ENCODE data around the gene MCRS1.
A peak's percentile ranks its signal among the peaks of the same experiment; 100 is the strongest.

The MCRS1 gene

GRCh38 chr12:49582201-49582600 lies 14.3 kb upstream of the MCRS1 start:
- DNase-seq (ENCODE audit: low read depth) = no peak

GRCh38 chr12:49580572-49581535 lies 12.9 kb upstream of the MCRS1 start:
- H3K4me3 ChIP-seq (ENCODE audit: low read depth, low read length) = no peak overlapping the region
- peak; percentile 94 for TF ChIP-seq CTCF (IDR thresholded peaks at IDR 0.05; ENCODE audit: low read depth, low read length, missing control alignments)

More at GRCh38 chr12:49582201-49582600, 14.3 kb upstream of the MCRS1 start:
- no peak for TF ChIP-seq CTCF (IDR thresholded peaks at IDR 0.05; ENCODE audit: low read depth, low read length, missing control alignments)
- no peak overlapping the region for H3K4me3 ChIP-seq (ENCODE audit: low read depth, low read length)

DNA sequence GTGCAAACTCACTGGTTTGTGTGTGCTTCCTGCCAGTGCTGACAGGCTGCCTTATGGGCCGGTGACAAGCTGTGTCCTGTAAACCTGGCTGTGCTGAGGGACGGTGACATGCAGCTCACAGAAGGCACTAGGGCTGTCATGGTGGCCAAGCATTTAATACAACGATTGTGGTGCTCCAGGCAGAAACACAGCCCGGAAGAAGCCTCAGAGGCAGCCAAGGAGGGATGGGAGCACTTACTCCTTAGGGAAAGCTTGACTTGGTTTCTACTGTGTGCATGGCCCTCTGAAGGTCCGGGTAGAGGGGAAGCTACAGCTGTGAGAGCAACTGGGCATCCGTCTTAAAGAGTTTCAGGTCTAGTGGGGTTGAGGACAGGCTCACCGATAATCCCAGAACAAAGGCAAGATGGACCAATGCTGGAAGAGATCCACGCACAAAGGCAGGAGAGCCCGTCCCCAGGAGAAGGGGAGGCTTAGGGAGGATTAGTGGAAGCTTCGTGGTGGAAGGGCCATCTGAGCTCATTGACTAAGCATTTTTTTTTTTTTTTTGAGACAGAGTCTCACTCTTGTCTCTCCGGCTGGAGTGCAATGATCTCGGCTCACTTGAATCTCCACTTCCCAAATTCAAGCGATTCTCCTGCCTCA lies 10.7 kb upstream of the MCRS1 start:
- no peak for TF ChIP-seq CTCF (IDR thresholded peaks at IDR 0.05; ENCODE audit: low read depth, low read length, missing control alignments)
- H3K4me3 ChIP-seq (ENCODE audit: low read depth, low read length) = no peak overlapping the region

More at GRCh38 chr12:49580572-49581535, 12.9 kb upstream of the MCRS1 start:
- DNase-seq (ENCODE audit: low read depth) = peak; percentile 30

DNA sequence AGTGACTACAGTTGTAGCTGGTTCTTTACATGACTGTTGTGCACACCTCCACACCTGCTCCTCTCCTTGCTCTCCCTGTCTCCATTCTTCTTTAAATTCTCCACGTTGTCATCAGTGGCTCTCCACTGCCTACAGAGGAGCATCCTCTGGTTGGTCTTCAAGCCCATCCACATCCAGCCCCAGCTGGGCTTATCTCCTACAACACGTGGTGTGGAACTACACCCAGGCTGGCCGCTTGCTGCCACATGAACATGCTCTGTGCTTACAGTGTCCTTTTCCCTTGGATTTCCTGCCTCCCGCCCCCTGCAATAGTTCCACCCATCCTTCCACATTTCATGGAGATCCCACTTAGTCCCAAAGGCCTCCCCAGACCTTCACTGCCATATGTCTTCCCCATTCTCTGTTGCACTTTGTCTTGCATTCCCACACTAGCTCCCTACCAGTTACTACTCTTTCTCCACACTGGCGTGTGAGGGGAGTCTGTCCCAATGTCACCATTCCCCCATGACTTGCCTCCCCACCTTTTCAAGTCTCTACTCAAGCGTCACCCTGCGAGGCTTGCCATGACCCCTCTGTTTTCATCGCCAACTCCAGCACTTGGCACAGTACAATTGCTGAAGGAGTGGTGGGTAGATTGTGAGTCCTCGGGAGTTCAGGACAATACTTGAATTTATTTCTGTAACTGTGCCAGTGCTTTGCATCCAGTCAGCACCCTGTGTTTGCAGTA lies 9.8 kb upstream of the MCRS1 start:
- no peak for DNase-seq (ENCODE audit: low read depth)
- no peak overlapping the region for H3K4me3 ChIP-seq (ENCODE audit: low read depth, low read length)
- TF ChIP-seq CTCF (IDR thresholded peaks at IDR 0.05; ENCODE audit: low read depth, low read length, missing control alignments) = no peak

More for the DNA sequence above, 10.7 kb upstream of the MCRS1 start:
- no peak for DNase-seq (ENCODE audit: low read depth)

- DNase-seq (ENCODE audit: low read depth) = no peak
- H3K4me3 ChIP-seq (ENCODE audit: low read depth, low read length) = peak overlapping the region; percentile 84
- TF ChIP-seq CTCF (IDR thresholded peaks at IDR 0.05; ENCODE audit: low read depth, low read length, missing control alignments) = no peak
These were observed 660 bp upstream of the MCRS1 start for GRCh38 chr12:49568442-49569162.

- peak overlapping the region; percentile 84 for H3K4me3 ChIP-seq (ENCODE audit: low read depth, low read length)
- no peak for TF ChIP-seq CTCF (IDR thresholded peaks at IDR 0.05; ENCODE audit: low read depth, low read length, missing control alignments)
- no peak for DNase-seq (ENCODE audit: low read depth)
These were observed 686 bp downstream of the MCRS1 start for GRCh38 chr12:49567302-49567610.
